Cardiac septum (tissue), 1 donor: ENCODE measurements around the gene ZNF236. TPM values are rescaled to one million over a fixed set of nuclear protein-coding genes. Genes with fewer than 3 reads are reported as not detected.
"Not testable (repeated sequence)": the region's sequence is repeated elsewhere in the genome, so short reads cannot be mapped to it uniquely, and the experiment has no call there.

ENCODE experiments used
- DNase-seq: peaks from one replicate; pipeline ENCODE4 v3.0.0-alpha.2; 2020; ENCODE audit warnings: low spot score
- intact Hi-C: fragments of 100-400 bp; cut with DNase I; formaldehyde crosslinking; loops from one replicate; pipeline ENCODE4 v1.14.0; 2022
- total RNA-seq: library from RNA; stranded (reverse); fragmentation: NEBNext Ultra II Directional; extraction: Animal tissue kit (Norgen Biotek cat#: 25700); gene quantifications from one replicate; pipeline ENCODE4 v1.2.1, GENCODE V29; 2021
- donor health status: DM: no; HTN: no; CAD: no.

ZNF236 gene
- total RNA-seq, 1 donor from 2014 or later, result 12.7 TPM

DNA sequence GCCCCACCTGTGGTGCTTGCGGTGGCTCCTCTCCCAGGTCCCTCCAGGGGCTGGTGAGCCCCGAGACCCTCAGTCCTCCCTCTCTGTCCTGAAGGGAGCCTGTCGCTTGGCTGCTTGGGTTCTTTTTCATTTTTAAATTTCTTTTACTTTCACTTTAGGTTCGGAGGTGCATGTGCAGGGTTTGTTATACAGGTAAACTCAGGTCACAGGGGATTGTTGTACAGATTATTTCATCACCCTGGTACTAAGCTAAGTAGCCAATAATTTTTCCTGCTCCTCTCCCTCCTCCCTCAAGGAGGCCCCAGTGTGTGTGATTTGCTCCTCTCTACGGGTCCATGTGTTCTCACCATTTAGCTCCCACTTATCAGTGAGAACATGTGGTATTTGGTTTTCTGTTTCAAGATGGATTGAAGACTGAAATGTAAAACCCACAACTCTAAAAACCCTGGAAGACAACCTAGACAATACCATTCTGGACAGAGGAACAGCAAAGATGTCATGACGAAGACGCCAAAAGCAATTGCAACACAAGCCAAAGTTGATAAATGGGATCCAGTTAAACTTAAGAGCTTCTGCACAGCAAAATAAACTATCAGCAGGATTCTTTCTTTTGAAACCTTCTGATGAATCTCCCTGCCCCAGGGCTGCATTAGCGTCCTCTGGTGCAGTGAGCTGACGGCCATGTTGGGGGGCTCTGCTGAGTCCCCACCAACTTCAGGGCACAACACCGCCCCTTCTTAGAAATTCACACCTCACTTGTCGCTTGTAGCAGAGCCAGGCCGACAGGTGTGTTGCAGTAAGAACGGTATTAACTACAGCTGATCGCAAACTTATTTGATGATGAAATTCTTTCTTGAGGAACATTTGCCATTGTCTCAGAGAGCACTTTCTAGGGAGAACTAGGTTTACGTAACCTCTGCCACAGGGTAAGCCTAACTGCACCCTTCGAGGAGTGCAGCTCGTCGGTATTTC lies 135.3 kb downstream of the ZNF236 start:
- intact Hi-C loops, result no loop called here
- no peak for DNase-seq

DNA sequence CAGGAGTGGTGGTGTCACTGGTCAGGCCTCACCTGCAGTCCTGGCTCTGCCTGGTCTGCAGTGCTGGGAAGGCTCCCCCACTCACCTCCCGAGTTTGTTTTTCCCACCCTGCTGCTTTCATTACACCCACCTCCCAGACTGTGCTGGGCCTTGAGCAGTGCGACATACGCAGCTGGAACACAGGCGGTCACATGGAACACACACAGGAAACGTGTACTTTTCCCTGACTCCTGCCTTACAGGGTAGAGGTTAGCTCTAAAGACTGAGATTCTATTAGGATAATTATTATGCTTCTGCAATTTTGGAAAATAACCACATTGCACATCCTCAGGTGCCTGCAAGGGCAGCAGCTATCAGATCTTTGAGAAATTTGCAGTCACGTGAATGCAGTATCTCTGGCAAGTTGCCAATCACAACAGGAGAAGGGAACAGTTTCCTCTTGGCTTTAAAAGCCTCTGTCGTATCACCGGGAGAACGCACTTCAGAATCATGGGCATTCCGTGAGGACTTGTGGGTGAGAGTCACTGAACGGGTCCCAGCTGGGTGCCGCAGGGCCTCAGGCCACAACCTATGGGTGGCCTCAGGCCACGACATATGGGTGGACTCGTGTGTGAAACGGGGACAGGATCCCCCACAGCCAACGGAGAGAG lies 136.5 kb downstream of the ZNF236 start:
- intact Hi-C loops, result no loop called here
- DNase-seq, result no peak

DNA sequence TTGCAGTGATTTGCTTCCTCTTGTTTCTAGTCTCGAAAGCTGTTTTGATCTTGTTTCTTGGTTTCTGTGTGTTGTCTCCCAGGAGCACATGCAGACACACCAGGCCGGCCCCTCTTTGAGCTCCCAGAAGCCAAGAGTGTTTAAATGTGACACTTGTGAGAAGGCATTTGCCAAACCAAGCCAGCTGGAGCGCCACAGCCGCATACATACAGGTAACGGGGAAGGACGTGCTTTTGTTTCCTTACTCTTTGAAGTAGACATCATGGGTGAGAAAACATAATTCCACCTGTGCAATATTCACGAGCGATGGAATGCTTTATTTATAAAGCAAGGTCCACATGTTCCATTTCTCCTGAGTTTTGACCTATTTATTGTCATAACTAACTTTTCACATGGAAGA lies 137.2 kb downstream of the ZNF236 start:
- intact Hi-C loops, result no loop called here
- no peak for DNase-seq

DNA sequence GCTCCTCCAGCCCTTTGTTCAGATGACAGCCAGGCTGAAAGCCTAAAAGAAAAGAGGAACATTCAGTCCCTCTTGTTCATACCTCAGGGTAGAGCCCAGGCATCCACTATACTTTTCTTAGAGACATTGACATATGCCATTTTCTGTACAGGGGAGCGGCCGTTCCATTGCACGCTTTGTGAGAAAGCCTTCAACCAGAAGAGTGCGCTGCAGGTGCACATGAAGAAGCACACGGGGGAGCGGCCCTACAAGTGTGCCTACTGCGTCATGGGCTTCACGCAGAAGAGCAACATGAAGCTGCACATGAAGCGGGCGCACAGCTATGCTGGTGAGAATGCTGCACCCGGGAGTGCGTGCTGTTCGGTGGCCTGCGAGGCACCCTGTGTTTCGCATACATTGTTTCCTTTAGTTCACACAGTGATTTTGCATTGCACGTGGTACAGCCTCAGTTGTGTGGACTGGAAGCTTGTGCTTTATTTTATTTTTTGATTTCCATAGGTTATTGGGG lies 138.2 kb downstream of the ZNF236 start:
- intact Hi-C loops, result no loop called here
- no peak for DNase-seq

DNA sequence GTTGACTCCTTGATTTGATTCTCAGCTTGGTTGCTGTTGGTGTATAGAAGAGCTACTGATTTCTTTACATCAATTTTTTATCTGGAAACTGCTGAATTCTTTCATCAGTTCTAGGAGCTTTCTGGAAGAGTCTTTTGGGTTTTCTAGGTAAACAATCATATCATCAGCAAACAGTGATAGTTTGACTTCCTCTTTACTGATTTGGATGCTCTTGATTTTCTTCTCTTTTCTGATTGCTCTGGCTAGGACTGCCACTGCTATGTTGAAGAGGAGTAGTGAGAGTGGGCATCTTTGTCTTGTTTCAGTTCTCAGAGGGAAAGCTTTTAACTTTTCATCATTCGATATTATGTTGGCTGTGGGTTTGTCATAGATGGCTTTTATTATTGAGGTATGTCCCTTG lies 140.5 kb downstream of the ZNF236 start:
- no peak for DNase-seq
- intact Hi-C loops, result no loop called here

DNA sequence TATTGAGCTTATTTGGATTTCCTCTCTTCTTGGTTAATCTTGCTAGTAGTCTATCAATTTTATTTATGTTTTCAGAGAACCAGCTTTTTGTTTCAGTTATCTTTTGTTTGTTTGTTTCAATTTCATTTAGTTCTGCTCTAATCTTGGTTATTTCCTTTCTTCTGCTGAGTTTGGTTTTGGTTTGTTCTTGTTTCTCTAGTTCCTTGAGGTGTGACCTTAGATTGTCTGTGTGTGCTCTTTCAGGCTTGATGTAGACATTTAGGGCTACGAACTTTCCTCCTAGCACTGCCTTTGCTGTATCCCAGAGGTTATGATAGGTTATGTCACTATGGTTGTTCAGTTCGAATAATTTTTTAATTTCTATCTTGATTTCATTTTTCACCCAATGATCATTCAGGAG lies 141.6 kb downstream of the ZNF236 start:
- intact Hi-C loops, result no loop called here
- DNase-seq, result no peak

DNA sequence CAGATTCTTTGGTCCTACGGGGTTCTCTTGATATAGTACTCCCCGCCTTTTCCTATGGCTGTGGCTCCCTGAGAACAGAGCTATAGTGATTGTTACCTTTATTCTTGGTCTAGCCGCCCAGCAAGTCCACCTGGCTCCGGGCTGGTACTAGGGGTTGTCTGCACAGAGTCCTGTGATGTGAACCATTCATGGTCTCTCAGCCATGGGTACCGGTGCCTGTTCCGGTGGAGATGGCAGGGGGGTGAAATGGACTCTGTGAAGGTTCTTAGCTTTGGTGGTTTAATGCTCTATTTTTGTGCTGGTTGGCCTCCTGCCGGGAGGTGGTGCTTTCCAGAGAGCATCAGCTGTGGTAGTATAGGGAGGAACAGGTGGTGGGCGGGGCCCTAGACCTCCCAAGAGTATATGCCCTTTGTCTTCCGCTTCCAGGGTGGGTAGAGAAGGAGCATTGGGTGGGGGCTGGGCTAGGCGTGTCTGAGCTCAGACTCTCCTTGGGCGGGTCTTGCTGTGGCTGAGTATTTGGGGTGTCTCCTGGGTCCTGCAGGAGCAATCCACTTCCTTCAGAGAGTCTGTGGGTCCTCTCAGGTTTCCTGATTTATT lies 143.3 kb downstream of the ZNF236 start:
- DNase-seq, intact Hi-C loops: not testable (repeated sequence)

DNA sequence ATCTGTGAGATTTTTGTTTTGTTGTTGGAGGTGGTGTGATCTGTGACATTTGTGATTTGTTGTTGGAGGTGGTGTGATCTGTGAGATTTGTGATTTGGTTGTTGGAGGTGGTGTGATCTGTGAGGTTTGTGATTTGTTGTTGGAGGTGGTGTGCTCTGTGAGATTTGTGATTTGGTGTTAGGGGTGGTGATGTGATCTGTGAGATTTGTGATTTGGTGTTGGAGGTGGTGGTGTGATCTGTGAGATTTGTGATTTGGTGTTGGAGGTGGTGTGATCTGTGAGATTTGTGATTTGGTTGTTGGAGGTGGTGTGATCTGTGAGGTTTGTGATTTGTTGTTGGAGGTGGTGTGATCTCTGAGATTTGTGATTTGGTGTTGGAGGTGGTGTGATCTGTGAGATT lies 144.9 kb downstream of the ZNF236 start:
- intact Hi-C loops, result not testable (repeated sequence)

DNA sequence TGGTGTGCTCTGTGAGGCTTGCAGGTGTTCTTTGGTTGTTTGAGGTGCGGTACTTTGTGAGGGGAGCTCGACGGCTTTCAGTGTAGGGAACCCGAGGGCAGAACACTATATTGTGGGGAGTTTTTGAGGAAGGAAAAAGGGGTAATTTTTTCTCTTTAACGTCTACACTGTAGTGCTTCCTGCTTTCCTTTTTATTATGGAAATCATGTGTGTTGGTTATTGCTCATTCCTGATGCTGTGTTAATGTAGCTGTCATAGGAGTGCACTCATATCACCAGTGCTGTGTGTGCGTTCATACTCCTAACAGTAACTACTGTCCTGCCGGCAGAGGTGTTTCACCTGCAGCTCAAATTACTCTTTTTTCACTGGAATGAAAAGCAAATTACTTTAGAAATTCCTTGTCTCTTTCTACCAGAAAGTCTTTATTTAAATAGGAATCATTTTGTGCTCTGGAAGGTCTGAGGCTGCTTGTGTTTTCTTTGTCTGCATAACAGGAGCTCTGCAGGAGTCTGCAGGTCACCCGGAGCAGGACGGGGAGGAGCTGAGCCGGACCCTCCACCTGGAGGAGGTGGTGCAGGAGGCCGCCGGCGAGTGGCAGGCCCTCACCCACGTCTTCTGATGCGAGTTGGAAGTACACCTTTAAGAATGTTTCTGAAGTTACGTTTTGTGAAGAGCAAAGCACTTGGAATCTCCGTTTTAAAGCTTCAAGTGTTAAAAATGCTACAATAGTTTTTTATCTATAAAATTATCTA lies 145.5 kb downstream of the ZNF236 start:
- intact Hi-C loops, result no loop called here

More for the DNA sequence above, 144.9 kb downstream of the ZNF236 start:
- not testable (repeated sequence) for DNase-seq

DNA sequence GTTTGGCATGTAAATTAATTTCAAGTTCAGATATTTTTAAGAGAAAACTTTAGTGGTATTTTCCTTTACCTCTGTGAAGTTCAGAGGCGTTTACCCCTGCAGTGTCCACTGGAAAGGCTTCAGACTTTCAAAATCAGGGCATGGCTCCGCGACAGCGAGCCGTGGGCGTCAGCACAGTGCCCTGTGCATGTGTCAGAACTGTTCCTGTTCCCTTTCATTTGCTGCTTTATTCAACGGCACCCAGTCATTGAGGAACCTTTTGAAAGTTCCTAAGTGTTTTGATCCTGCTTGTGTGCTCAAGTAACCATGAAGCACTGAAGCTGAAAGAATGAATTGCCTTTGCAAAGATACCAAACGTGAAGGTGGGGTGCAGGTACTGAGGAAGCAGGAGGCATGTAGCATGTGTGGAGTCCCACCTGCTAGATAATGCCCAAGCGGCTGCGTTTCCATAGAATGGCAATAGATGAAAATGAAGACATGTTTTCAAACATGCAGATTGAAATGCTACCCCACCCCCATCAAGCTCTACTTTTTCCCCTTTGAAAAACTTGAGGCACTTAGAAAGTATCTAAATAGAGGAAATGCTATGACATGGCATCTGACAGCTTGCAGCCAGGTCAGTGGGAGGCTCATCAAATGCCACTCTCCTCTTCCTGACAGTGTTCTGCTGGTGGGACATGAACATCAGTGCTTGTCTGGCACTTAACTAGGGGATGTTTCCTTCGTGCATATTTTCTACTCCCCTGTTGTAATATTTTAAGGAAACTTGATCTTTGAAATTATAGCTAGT lies 148.6 kb downstream of the ZNF236 start:
- DNase-seq, result no peak

More for the DNA sequence above, 145.5 kb downstream of the ZNF236 start:
- no peak for DNase-seq

DNA sequence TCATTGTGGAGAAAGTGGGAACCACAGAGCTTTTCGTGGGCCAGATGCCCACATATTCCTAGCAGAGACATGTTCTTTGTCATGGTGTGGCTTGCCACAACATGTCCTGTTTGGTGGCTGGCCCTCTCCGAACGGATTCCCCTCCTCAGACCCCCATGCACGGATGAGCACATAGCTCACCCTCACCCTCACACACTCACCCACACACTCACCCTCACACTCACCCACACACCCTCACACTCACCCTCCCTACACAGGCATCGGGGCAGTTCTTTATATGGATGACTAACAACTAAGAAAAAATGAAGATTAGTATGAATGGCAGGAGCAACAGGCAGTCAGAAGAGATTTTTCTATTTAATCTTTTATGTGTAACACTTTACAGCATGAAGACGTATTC lies 149.9 kb downstream of the ZNF236 start:
- intact Hi-C loops, result no loop called here

More for the DNA sequence above, 148.6 kb downstream of the ZNF236 start:
- intact Hi-C loops, result no loop called here

DNA sequence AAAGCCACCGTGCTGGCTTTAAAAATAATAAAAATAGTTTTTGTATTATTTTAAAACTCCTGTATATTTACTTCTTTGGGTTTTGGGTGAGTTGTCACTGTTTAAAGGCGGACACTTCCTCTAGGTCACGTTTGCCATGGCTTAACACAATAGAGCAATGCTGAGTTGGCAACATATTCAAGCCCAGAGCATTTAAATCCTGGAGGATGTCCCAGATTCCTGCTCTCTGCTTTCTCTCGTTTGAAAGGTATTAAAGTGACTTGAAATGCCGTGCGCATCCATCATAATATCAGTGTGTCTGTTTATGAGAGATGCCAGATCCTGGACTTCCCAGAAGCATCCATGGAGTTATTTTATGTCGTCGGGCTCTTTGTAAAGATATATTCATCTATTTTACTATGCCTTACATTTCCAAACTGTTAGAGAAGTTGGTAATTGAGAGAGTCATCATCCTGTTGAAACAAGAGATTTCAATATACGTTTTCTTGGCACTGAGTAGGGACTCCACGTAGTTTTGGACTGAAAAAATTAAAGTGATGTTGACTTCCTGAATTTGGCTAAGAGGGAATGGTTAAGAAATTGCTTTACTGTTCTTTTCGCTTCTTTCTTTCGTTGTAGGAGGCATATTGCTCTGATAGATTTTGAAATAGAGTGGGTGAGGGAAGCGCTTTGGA lies 150.6 kb downstream of the ZNF236 start:
- DNase-seq, result no peak
- intact Hi-C loops, result no loop called here

More for the DNA sequence above, 149.9 kb downstream of the ZNF236 start:
- DNase-seq, result no peak

DNA sequence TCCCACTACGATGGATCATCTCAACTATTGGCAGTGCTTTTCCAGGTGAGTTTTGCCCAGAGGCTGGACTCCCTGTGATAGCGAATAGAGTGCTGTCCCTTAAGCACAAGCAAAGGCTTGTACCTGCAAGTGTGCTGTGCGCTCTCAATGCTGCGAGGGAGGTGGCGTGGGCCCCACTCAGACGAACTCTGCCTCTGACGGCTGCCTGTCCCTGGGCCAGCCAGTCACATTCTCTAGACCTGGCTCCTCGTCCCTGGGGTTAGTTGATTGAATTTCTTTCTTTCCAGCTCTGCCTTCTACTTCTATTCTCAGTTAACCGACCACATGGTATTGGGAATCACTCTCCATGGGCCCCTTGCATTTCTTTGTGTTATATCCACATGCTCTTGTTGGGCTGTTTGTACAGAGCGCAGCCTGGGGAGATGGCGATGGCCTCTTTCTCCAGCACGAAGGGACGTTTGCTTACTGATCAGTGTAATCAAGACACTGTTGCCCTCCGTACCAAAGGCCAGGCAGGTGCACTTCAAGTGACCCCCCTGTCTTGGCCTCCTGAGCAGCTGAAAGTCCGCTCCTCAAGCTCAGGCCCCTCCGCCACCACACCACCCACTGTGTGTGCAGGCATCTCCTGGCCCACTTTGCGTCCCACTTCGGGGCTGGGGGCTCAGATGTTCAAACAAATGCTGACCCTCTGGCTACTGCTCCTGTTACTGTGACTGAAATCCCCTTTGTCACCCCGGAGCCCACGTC lies 151.3 kb downstream of the ZNF236 start:
- DNase-seq, result no peak

DNA sequence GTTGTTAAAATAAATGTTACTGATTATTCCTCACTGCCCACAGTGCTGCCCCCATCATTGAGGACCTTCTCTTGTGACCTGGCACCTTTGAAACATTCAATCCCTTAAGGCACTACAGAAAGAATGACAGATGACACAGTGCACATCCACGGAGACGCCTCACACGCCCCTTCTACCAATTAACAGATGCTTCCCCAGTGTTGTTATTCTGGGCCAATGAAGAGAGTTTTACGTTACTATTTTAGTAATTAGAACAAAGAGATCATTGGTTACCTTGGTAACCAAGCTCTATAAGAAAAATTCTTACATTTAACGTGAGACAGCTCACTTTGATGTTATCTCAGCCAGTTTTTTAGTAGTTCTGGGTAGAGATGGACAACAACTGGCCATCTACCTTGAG lies 152.0 kb downstream of the ZNF236 start:
- intact Hi-C loops, result no loop called here
- DNase-seq, result no peak

More for the DNA sequence above, 151.3 kb downstream of the ZNF236 start:
- intact Hi-C loops, result no loop called here

DNA sequence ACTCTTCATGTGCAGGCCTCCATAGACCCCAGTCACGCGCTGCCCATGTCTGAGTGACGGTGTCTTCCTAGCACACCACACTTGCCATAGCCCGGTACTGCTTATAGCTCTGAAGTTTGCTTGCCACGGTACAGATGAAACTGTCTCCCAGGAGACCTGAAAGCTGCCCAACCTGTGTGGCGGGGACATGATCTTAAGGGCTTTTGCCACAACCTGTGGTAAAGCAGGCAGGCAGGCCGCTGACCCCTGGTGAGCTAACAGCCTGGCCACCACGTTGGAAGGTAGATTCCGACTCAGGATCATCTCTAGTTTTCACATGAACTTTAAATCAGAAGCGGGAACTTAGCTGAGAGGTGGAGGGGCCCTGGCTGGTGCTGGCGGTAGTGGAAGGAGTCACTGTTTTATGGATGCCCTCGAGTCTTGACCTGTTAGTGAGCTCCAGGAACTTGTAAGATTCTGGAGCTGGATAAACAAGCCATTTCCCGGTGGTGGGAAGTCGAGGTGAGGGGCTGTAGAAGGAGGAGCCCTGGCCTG lies 153.3 kb downstream of the ZNF236 start:
- no peak for DNase-seq
- intact Hi-C loops, result no loop called here

DNA sequence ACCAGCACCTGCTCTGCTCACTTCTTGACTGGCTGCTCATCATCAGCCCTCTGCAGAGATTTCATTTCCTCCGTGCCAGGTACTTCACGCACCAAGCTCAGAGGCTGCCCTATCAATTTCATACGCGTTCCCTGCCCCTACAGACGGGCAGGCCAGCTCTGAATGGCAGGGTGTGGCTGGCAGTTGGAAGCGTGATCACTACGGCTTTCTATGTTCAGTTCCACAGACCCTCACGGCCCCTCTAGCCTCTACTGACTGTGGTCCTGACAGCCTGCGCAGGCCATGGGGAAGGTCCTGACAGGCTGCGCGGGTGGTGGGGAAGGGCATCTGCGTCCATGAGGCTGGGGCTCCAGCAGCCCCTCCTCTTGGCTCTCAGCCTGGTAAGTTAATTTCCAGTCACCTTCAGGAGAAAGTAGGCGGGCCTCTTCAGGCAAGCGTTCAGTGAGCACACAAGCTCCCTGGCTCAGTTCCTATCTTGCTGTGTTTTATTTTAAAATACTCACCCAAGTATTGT lies 154.8 kb downstream of the ZNF236 start:
- no peak for DNase-seq
- intact Hi-C loops, result no loop called here

DNA sequence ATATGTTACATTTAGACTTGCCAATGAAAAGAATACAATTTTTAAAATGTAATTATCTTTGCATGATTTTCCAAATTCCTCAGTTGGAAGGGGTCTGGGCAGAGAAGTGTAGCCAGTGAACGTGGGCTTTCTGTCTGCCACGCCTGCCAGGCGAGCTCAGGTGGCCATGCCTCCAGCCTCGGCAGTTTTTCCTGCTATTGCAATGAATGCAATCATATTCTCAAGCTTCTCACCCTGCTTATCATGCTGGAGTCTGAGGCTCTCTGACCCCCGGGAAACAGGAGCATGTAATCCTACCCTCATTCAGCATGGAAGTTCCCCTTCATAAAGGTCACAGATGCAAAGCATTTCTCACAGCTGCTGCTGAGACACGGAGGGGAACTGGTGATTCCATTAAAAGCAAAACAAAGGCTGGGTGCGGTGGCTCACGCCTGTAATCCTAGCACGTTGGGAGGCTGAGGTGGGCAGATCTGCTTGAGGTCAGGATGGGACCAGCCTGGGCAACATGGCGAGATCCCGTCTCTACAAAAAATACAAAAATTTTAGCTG lies 155.4 kb downstream of the ZNF236 start:
- intact Hi-C loops, result no loop called here

More for the DNA sequence above, 155.4 kb downstream of the ZNF236 start:
- no peak for DNase-seq
